Inflammatory macrophage treated with lipopolysaccharide for 1 hour (primary cell): ENCODE measurements around the gene WBP1L.

Experiments used
- DNase-seq, 2 donors: peaks; one replicate each; pipeline ENCODE4 v3.0.0-alpha.2; 2020 to 2022

WBP1L gene

GRCh38 chr10:102761981-102762380 lies 18.2 kb downstream of the WBP1L start:
- DNase-seq: no peak

GRCh38 chr10:102762401-102763015 lies 18.8 kb downstream of the WBP1L start:
- no peak for DNase-seq

- DNase-seq: no peak
These were observed 19.4 kb downstream of the WBP1L start for GRCh38 chr10:102763037-102763607.

GRCh38 chr10:102764470-102765161 lies 20.9 kb downstream of the WBP1L start:
- DNase-seq: no peak

GRCh38 chr10:102765336-102765735 lies 21.6 kb downstream of the WBP1L start:
- no peak for DNase-seq

GRCh38 chr10:102767428-102768160 lies 23.8 kb downstream of the WBP1L start:
- DNase-seq: no peak

GRCh38 chr10:102769375-102770107 lies 25.8 kb downstream of the WBP1L start:
- no peak for DNase-seq

GRCh38 chr10:102770108-102770482 lies 26.3 kb downstream of the WBP1L start:
- no peak for DNase-seq

GRCh38 chr10:102770792-102771191 lies 27.0 kb downstream of the WBP1L start:
- no peak for DNase-seq

- peak; percentile 67 to 72 for DNase-seq
These were observed 29.6 kb downstream of the WBP1L start for GRCh38 chr10:102773320-102773719.

GRCh38 chr10:102773986-102774385 lies 30.2 kb downstream of the WBP1L start:
- peak; percentile 35 to 56 for DNase-seq

- DNase-seq: no peak
These were observed 31.6 kb downstream of the WBP1L start for GRCh38 chr10:102775201-102775934.

- DNase-seq: peak; percentile 56 to 70
These were observed 32.4 kb downstream of the WBP1L start for GRCh38 chr10:102775935-102776669.

- DNase-seq: no peak
These were observed 33.2 kb downstream of the WBP1L start for GRCh38 chr10:102776779-102777456.

GRCh38 chr10:102777711-102778453 lies 34.1 kb downstream of the WBP1L start:
- DNase-seq: no peak

GRCh38 chr10:102778781-102779180 lies 35.0 kb downstream of the WBP1L start:
- no peak for DNase-seq

GRCh38 chr10:102779680-102780526 lies 36.2 kb downstream of the WBP1L start:
- DNase-seq: peak in 1 of 2 donors; percentile 48

GRCh38 chr10:102780527-102780808 lies 36.7 kb downstream of the WBP1L start:
- no peak for DNase-seq
